ENCODE measurements around the gene ABCC1. TPM values are rescaled to one million over a fixed set of nuclear protein-coding genes. Genes with fewer than 3 reads are reported as not detected.
"Not testable (repeated sequence)": the region's sequence is repeated elsewhere in the genome, so short reads cannot be mapped to it uniquely, and the experiment has no call there.

The ABCC1 gene
- total RNA-seq, 1 donor from 2014 or later = 33.9 TPM

GRCh38 chr16:16141784-16142396 is 192.5 kb downstream of the ABCC1 start:
- no peak for ATAC-seq

- no peak for ATAC-seq
Observed at GRCh38 chr16:16143038-16143763, 193.8 kb downstream of the ABCC1 start.

GRCh38 chr16:16143931-16144330 is 194.5 kb downstream of the ABCC1 start:
- no peak for ATAC-seq

GRCh38 chr16:16144416-16144815 is 195.0 kb downstream of the ABCC1 start:
- ATAC-seq = peak; percentile 89

GRCh38 chr16:16145286-16145685 is 195.9 kb downstream of the ABCC1 start:
- no peak for ATAC-seq

- no peak for ATAC-seq
Observed at GRCh38 chr16:16146380-16147315, 197.2 kb downstream of the ABCC1 start.

GRCh38 chr16:16147316-16147999 is 198.0 kb downstream of the ABCC1 start:
- no peak for ATAC-seq

GRCh38 chr16:16148000-16148599 is 198.7 kb downstream of the ABCC1 start:
- not testable (repeated sequence) for ATAC-seq

GRCh38 chr16:16148755-16149154 is 199.3 kb downstream of the ABCC1 start:
- ATAC-seq = no peak

- no peak for ATAC-seq
Observed at GRCh38 chr16:16149710-16150116, 200.3 kb downstream of the ABCC1 start.

- ATAC-seq = peak; percentile 17
Observed at GRCh38 chr16:16150117-16150877, 200.9 kb downstream of the ABCC1 start.

GRCh38 chr16:16150878-16151152 is 201.4 kb downstream of the ABCC1 start:
- ATAC-seq = no peak

GRCh38 chr16:16151315-16151714 is 201.9 kb downstream of the ABCC1 start:
- peak; percentile 26 for ATAC-seq

GRCh38 chr16:16153000-16153399 is 203.6 kb downstream of the ABCC1 start:
- ATAC-seq = not testable (repeated sequence)

GRCh38 chr16:16154281-16154951 is 205.0 kb downstream of the ABCC1 start:
- no peak for ATAC-seq

- no peak for ATAC-seq
Observed at GRCh38 chr16:16155234-16155633, 205.8 kb downstream of the ABCC1 start.

- no peak for ATAC-seq
Observed at GRCh38 chr16:16157166-16157565, 207.8 kb downstream of the ABCC1 start.

- no peak for ATAC-seq
Observed at GRCh38 chr16:16158082-16158658, 208.8 kb downstream of the ABCC1 start.

- peak; percentile 49 for ATAC-seq
Observed at GRCh38 chr16:16158741-16159374, 209.4 kb downstream of the ABCC1 start.

GRCh38 chr16:16159662-16160061 is 210.2 kb downstream of the ABCC1 start:
- ATAC-seq = no peak
